Nephron (organoid): Measurements from ENCODE around the gene MPO.

Source experiments
- H3K27ac Mint-ChIP-seq, 3 experiments: 2 replicates each; pipeline ENCODE4 v1.8.0; 2020; ENCODE audit warnings: mixed read lengths in 3 of 3, mild to moderate bottlenecking in 2 of 3, moderate library complexity in 1 of 3
- H3K27me3 Mint-ChIP-seq: 2 replicates; pipeline ENCODE4 v1.8.0; 2021; ENCODE audit warnings: low read depth, mild to moderate bottlenecking, moderate library complexity, mixed read lengths
- H3K36me3 Mint-ChIP-seq: 2 replicates; pipeline ENCODE4 v1.8.0; 2020; ENCODE audit warnings: low read depth, mixed read lengths
- H3K4me1 Mint-ChIP-seq: 2 replicates; pipeline ENCODE4 v1.8.0; 2020; ENCODE audit warnings: mixed read lengths
- H3K4me3 Mint-ChIP-seq, 3 experiments: 2 replicates each; pipeline ENCODE4 v1.8.0; 2020; ENCODE audit warnings: mild to moderate bottlenecking in 3 of 3, mixed read lengths in 3 of 3, moderate library complexity in 2 of 3
- H3K9me3 Mint-ChIP-seq: 2 replicates; pipeline ENCODE4 v1.8.0; 2020; ENCODE audit warnings: mixed read lengths
- TF ChIP-seq, protein P1 (sequence below), 3 experiments: fragments of 200-600 bp; sonication (generic); IDR thresholded peaks; one replicate each; pipeline ENCODE4 v1.5.0; 2021; ENCODE audit warnings: antibody characterized with exemption in 3 of 3; ENCODE audit not compliant: unreplicated experiment in 3 of 3

MPO gene

GRCh38 chr17:58268774-58269556 is 11.8 kb downstream of the MPO start:
- H3K27me3 Mint-ChIP-seq = peaks cover 32% of the 10 kb centered on the region
- H3K4me1 Mint-ChIP-seq = no peaks in the 10 kb centered on the region
- no peaks in the 10 kb centered on the region for H3K36me3 Mint-ChIP-seq
- TF ChIP-seq, protein P1, sequence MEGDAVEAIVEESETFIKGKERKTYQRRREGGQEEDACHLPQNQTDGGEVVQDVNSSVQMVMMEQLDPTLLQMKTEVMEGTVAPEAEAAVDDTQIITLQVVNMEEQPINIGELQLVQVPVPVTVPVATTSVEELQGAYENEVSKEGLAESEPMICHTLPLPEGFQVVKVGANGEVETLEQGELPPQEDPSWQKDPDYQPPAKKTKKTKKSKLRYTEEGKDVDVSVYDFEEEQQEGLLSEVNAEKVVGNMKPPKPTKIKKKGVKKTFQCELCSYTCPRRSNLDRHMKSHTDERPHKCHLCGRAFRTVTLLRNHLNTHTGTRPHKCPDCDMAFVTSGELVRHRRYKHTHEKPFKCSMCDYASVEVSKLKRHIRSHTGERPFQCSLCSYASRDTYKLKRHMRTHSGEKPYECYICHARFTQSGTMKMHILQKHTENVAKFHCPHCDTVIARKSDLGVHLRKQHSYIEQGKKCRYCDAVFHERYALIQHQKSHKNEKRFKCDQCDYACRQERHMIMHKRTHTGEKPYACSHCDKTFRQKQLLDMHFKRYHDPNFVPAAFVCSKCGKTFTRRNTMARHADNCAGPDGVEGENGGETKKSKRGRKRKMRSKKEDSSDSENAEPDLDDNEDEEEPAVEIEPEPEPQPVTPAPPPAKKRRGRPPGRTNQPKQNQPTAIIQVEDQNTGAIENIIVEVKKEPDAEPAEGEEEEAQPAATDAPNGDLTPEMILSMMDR (IDR thresholded peaks at IDR 0.05; ENCODE audit: unreplicated experiment in 3 of 3) = no peak
- no peak overlapping the region for H3K4me3 Mint-ChIP-seq
- H3K9me3 Mint-ChIP-seq = no peaks in the 10 kb centered on the region
- no peak overlapping the region for H3K27ac Mint-ChIP-seq

- Mint-ChIP-seq H3K4me3 (no peak overlapping the region), H3K27me3 (peaks cover 37% of the 10 kb centered on the region), H3K27ac (no peak overlapping the region), H3K36me3 (no peaks in the 10 kb centered on the region), H3K9me3 (no peaks in the 10 kb centered on the region), H3K4me1 (no peaks in the 10 kb centered on the region)
- TF ChIP-seq, protein P1 (IDR thresholded peaks at IDR 0.05; ENCODE audit: unreplicated experiment in 3 of 3) = no peak
Observed at GRCh38 chr17:58268326-58268725, 12.4 kb downstream of the MPO start.

- Mint-ChIP-seq H3K36me3 (no peaks in the 10 kb centered on the region), H3K27ac (no peak overlapping the region), H3K27me3 (peaks cover 44% of the 10 kb centered on the region), H3K4me3 (no peak overlapping the region), H3K9me3 (no peaks in the 10 kb centered on the region), H3K4me1 (no peaks in the 10 kb centered on the region)
- TF ChIP-seq, protein P1 (IDR thresholded peaks at IDR 0.05; ENCODE audit: unreplicated experiment in 3 of 3) = no peak
Observed at GRCh38 chr17:58267347-58268324, 13.1 kb downstream of the MPO start.

- no peak overlapping the region for H3K27ac Mint-ChIP-seq
- no peaks in the 10 kb centered on the region for H3K36me3 Mint-ChIP-seq
- H3K4me1 Mint-ChIP-seq = no peaks in the 10 kb centered on the region
- H3K4me3 Mint-ChIP-seq = no peak overlapping the region
- H3K27me3 Mint-ChIP-seq = peaks cover 59% of the 10 kb centered on the region
- TF ChIP-seq, protein P1 (IDR thresholded peaks at IDR 0.05; ENCODE audit: unreplicated experiment in 3 of 3) = no peak
- no peaks in the 10 kb centered on the region for H3K9me3 Mint-ChIP-seq
Observed at GRCh38 chr17:58265902-58266875, 14.5 kb downstream of the MPO start.

- no peak overlapping the region for H3K4me3 Mint-ChIP-seq
- H3K9me3 Mint-ChIP-seq = no peaks in the 10 kb centered on the region
- peaks cover 68% of the 10 kb centered on the region for H3K27me3 Mint-ChIP-seq
- no peaks in the 10 kb centered on the region for H3K36me3 Mint-ChIP-seq
- no peaks in the 10 kb centered on the region for H3K4me1 Mint-ChIP-seq
- no peak overlapping the region for H3K27ac Mint-ChIP-seq
- TF ChIP-seq, protein P1 (IDR thresholded peaks at IDR 0.05; ENCODE audit: unreplicated experiment in 3 of 3) = no peak
Observed at GRCh38 chr17:58265271-58265670, 15.5 kb downstream of the MPO start.
